Suppressor macrophage treated with lipopolysaccharide for 1 hour (primary cell): ENCODE results near the gene SIRT3.

Source experiments
- DNase-seq, 3 donors: peaks; one replicate each; pipeline ENCODE4 v3.0.0-alpha.2; 2020 to 2022

SIRT3 gene

DNA sequence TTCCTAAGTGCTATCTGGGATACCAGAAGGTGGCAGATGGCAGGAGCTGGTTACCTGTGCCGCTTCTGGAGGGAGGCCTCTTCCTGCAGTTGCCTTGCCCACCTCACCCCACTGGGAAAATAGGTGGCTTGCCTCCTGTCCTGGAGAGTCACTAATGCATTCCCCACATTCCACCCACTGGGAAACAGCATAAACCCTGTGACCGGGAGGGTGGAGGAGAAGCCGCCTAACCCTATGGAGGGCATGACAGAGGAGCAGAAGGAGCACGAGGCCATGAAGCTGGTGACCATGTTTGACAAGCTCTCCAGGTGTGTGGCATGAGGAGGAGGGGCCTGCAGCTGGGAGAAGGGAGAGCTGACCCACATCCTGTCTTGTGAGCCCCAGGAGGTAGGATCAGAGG is 23.0 kb downstream of the SIRT3 start:
- DNase-seq = no peak

GRCh38 chr11:212150-213100 is 23.7 kb downstream of the SIRT3 start:
- DNase-seq = no peak

DNA sequence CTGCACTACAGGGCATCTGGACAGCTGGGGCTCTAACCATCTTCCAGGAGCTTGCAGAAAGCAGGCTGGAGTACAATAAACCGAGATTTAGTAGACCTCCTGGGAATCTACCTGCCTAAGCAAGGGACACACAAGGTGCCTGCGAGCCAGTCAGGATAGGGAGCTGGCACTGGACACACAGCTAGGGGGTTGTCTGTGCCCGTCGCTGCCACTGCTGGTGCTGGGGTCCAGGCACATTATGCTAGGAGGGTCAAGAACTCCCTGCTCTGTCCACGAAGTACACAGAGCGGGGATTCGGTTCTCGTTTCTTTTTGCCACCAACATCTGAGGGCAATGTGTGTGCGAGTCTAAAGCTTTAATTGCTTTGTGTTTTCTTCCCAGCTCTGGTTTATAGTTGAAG is 24.4 kb downstream of the SIRT3 start:
- DNase-seq = no peak

GRCh38 chr11:211295-211694 is 24.8 kb downstream of the SIRT3 start:
- DNase-seq = no peak

GRCh38 chr11:210803-211180 is 25.4 kb downstream of the SIRT3 start:
- no peak for DNase-seq

DNA sequence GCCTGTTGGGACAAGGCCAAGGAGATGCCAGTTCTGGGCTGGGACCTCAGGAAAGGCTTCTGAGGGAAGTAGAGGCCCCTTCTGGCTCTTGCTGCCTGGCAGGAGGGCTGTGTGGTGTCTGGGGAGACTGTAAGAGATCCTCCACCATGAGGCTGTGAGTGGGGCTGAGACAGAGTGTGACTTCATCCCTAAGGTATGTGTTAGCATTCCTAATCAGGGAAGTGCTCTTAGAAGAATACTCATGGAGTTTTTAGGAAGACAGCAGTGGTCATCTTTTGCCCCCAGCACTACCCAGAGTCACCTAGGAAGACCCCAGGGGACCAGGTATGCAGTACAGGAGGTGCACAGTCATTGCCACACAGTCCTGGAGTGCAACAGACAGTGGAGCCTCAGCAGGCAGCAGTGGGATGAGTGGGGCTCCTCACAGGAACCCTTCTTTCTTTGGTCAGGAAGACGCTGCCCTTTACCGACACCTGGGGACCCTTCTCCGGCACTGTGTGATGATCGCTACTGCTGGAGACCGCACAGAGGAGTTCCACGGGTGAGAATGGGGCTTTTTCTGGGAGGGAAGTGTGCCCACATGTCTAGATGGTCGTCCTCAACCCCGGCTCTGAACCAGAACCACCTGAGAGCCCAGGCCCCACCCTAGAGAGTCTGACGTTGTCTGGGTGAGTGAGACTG is 25.9 kb downstream of the SIRT3 start:
- DNase-seq = no peak

GRCh38 chr11:209275-210121 is 26.6 kb downstream of the SIRT3 start:
- peak in 2 of 3 donors; percentile 9 to 67 for DNase-seq

DNA sequence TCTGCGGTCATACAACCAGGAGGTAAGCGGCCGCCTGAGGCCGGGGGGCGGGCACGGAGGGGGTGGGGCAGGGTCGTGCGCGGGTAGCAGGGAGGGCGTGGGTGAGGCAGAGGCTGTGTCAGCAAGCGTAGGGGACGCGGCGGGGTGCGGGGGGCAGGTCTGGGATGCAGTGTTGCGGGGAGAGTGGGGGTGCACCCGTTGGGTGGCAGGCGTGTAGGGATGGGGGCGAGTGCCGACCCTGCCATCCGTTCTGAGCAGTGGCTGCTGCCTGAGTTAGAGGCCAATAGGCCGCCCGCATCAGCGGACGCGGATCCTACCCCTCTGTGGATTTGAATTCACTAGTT is 27.3 kb downstream of the SIRT3 start:
- DNase-seq = peak in 1 of 3 donors; percentile 19

DNA sequence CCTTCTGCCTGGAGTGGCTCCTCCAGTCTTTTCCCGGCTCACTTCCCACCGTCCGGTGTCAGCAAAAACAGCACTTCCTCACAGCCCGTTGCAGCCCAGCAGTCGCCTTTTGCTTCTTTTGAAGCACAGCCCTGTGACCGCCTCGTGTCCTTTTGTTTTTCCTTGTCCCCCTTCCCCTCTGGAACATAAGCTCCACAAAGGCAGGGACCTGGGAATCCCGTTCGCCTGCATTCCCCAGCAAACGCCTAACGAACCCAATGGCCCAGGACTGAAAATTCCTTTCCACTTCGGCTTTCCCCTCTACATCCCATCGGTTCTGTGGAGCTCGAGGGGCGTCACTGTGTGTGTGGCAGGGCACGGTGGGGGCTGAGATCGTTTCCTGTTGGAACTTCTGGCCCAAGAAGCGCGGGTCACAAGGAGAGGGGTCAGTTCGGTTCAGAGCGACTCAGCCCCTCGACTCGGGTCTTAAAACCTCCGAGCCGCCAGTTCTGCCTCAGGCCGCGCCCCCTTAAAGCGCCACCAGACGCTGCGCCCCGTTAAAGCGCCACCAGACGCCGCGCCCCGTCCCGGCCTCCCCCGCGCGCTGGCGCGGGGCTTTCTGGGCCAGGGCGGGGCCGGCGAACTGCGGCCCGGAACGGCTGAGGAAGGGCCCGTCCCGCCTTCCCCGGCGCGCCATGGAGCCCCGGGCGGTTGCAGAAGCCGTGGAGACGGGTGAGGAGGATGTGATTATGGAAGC is 27.8 kb downstream of the SIRT3 start:
- DNase-seq = peak; percentile 88 to 97 (median 93)

GRCh38 chr11:207863-208180 is 28.3 kb downstream of the SIRT3 start:
- DNase-seq = peak; percentile 69 to 77 (median 74)

DNA sequence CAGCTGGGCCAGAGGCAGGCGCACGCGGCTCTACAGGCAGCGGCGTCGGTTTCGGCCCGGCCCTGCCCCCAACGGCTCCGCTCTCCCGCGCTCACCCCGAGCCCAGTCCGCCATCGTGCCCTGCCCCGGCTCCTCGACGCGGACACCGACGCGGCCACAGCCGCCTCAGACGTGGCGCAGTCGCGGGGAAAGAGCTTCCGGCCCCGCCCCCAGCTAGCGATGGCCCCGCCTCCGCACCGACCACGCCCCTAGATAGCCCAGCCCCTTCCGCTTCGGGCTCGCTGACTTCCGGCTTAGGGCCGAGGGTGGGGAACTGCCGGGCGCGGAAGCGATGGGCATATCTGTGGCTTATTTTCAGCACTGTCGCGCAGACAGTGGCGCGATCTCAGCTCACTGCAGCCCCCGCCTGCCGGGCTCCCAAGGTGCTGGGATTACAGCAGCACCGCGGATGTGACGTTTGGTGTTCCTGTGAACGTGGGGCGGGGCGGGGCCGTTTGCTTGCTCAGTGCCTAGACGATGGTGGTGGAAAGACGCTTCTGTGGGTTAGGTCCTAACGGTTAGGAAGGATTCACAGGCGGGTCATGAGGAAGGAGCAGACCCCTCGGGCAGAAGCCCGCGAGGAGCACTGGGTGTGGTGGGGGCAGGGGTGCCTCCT is 28.8 kb downstream of the SIRT3 start, which contains the start of the genes BET1L and RIC8A:
BET1L (minus strand) TSS at position 192 of the 655 bp plus-strand sequence; CDS start at position 114, 78 bp downstream.
RIC8A (plus strand) TSS at position 501 of the 655 bp plus-strand sequence. CDS start 1,147 bp downstream, outside the sequence.
- peak; percentile 98 to 99 (median 98) for DNase-seq

GRCh38 chr11:206526-207207 is 29.5 kb downstream of the SIRT3 start:
- DNase-seq = peak; percentile 27 to 44 (median 32)

DNA sequence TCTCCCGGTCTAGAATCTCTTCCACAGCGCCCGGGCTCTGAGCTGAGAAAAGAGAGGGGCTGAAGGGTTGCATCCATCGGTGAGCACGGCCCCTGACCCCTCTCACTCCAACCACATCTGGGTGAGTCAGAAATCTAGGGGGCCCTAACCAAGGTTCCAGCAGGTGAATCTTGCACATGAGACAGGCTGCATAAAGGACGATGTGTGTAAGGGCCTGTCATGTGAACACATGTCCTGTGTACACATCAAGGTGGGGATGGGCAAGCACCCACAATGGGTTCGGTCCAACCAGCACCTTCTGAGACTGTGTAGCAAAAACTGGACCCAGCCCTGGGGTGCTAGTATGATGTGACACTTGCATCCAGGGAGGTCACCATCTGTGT is 30.1 kb downstream of the SIRT3 start:
- no peak for DNase-seq

DNA sequence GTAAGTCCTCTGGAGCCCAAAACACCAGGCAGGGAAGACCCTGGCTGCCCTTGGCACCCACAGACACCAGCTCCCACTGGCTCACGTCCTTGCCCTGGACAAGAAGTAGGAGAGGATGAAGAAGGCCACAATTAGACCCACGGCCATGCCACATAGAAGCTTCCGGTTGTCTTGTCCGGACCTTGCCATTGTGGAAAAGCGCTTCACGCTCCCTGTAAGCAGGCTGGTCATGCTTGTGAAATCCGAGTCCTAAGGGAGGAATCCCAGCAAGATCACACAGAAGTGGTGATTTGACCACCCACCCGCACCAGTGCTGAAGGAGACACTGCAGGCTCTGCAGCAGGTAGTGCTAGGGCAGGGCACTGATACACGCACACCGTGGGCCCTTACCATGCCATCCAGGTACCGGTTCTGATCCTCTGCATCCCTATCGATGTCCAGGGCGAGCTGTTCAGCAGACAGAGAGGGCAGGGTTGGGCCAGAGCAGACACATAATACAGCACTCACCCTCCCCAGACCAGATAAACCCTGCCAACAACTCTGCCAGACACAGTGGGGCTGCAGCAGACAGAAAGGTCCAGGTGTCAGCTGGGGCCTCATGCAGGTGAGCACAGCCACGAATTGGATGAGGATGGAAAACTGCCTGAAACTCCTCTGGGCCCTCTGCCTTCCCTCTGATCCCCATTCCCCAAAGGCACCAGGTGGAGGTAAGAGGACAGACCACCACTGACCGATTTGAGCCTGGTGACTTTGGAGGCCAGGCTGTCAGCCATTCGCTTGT is 30.7 kb downstream of the SIRT3 start:
- no peak for DNase-seq

DNA sequence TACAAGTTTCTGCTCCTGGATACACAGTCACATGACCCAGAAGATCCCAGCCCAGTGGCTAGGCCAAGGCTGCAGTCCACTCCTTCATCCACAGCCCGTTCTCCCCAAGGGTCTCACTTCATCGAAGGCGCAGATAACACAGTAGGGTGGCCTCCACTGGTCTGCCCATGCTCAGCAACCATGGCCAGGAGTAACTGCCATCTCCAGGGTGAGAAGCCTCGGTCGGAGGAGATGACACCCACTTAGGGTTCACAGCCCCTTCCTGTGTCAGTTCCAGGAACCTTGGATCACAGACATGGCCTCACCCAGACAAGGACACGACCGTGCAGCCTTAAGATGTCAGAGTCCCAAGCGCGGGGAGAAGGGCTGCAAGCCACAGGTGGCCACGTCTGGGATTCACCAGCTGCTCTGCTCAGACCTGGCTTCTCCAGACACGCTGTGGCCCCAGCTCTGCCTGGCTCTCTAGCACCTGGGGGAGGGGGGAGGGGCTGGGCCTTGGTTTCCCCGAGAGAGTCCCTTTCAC is 31.5 kb downstream of the SIRT3 start:
- DNase-seq = no peak

GRCh38 chr11:203945-204586 is 32.1 kb downstream of the SIRT3 start:
- no peak for DNase-seq

DNA sequence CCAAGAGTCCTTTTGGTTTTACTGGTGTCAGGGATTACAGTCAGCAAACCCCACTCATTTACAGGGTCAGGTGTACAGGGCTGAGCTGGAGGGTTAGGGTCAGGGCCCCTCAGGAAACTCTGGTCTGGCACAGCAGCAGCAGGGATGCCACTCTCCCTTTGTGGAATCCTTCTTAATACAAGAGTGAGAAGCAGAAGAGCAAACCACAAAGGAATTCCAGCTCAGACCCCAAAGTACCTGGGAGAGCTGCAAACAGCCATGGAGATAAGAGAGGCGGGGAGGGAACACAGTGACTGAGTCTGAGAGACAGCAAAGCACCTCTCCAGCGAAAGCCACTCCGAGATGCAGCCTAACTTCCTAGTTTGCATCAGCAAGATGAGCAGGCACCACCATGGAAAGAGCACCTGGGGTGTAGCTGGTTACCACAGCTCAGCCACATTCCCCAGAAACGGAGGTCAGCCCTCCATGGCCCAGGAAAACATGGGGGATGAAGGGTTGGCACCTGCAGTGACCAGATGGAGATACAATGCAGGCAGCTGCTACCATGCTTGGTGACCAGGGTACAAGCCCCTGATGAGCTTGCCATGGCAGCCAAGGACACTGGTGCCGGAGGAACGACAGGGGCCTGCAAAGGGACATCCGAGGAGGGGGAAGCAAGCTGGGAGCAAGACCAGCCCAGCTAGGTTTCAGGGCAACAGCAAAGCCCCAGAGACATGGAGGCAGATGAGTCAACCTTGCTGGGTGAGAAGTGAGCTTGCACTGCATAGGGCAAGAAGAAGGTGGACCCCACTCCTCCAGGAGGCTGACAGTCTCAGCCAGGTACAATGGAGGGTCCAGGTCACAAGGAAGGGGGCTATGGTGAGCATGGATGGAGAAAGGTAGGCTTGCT is 32.8 kb downstream of the SIRT3 start:
- no peak for DNase-seq

DNA sequence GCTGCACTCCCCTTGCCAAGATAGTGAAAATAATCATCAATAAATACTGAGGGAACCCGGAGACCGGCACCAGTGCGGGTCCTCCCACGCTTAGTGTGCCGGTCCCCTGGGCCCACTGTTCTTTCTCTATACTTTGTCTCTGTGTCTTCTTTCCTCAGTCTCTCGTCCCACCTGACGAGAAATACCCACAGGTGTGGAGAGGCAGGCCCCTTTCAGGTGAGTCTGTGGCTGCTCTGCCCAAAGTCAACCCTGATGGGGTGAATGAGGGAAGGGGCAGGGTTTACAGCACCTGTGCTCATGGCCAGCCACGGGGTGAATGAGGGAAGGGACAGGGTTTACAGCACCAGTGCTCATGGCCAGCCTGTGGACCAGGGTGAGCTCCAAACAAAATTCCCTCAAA is 33.7 kb downstream of the SIRT3 start:
- no peak for DNase-seq

- peak; percentile 19 to 33 (median 25) for DNase-seq
These were observed 34.2 kb downstream of the SIRT3 start for GRCh38 chr11:201966-202365.
